ENCODE data around the gene C4orf46.

DNA sequence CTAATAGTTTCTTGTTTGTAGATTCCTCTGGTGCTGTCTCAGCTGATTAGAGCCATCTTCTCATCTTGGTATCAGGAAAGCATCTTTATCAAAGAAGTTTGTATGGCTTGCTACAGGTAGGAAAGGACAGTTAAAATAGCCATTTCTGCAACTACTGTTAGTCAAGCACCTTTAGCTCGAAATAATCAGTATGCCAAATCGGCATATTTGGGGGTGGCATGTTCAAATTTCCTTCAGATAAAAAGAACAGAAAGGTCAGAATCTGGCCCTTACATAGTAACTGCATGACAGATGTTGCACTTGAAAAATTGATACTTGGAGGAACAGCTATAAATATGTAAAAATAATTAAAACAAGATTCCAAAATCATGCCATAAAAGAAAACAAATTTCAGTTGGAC is 4.8 kb downstream of the C4orf46 start:
- TF ChIP-seq EZH2 (IDR thresholded peaks at IDR 0.05) = no peak
- no peak for TF ChIP-seq POLR2AphosphoS5 (IDR thresholded peaks at IDR 0.05; ENCODE audit: borderline replicate concordance, low read depth, low read length)

Data from SK-N-MC (cell line).